ENCODE data around the gene FKBP14.

DNA sequence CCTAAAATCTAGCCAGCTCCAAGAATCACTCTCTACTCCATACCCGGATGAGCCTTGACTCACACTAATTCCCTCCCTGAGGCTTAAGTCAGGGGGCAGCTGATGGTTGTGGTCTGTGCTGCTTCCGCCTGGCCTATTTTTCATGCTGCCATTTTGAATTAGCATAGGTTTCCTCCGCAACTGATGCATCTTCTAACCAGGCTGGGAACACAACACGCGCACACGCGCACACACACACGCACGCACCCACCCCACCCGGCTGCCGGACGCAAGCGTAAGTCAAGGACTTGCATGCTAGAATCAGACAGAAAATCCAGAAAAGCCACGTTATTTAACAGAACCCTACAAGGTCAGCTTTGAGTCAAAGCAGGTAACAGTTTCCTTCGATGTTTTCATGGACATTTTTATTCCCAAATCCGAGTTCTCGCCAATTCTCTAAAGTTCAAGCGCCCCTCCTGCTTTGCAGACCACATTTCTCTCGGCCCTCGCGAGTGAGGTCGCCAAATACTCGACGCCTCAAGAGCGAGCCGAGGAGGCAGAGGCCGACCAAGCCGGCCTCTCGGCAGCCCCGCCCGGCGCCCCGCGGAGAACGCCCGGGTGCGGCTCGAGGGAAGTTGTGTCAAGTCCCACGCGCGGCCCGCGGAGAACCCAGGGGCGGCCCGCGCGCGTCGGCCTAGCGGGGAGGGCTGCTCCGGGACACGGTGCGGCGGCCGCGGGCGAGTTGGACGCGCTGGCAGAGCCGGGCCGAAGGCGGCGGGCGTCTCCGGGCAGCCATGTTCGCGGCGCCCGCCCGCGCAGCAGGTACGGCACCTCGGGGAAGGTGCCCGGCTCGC, 37.9 kb downstream of the FKBP14 start:
- TF ChIP-seq, protein P1, sequence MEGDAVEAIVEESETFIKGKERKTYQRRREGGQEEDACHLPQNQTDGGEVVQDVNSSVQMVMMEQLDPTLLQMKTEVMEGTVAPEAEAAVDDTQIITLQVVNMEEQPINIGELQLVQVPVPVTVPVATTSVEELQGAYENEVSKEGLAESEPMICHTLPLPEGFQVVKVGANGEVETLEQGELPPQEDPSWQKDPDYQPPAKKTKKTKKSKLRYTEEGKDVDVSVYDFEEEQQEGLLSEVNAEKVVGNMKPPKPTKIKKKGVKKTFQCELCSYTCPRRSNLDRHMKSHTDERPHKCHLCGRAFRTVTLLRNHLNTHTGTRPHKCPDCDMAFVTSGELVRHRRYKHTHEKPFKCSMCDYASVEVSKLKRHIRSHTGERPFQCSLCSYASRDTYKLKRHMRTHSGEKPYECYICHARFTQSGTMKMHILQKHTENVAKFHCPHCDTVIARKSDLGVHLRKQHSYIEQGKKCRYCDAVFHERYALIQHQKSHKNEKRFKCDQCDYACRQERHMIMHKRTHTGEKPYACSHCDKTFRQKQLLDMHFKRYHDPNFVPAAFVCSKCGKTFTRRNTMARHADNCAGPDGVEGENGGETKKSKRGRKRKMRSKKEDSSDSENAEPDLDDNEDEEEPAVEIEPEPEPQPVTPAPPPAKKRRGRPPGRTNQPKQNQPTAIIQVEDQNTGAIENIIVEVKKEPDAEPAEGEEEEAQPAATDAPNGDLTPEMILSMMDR (IDR thresholded peaks at IDR 0.05; ENCODE audit: low read depth, low read length, poor library complexity, severe bottlenecking), result no peak
- TF ChIP-seq EZH2phosphoT487 (IDR thresholded peaks at IDR 0.05; ENCODE audit: borderline replicate concordance, low read length), result no peak
